Measurements from ENCODE around the gene DAP. TPM values are rescaled to one million over a fixed set of nuclear protein-coding genes. Genes with fewer than 3 reads are reported as not detected.

DAP gene
- total and polyA plus RNA-seq, 4 donors = 49.9 to 131 (median 70.3) TPM

GRCh38 chr5:10726913-10727517, 34.0 kb downstream of the DAP start:
- DNase-seq (peak in 1 of 3 donors; percentile 9), ATAC-seq (ENCODE audit: insufficient read depth, low FRiP score) (no peak)
- 63 to 65% methylated on average over 8 of the region's 8 CpGs for WGBS, 2 donors
- peak overlapping the region in 1 of 2 donors; percentile 34 for H3K27ac ChIP-seq (ENCODE audit: low read depth in 1 of 2, low read length in 1 of 2)
- no peak overlapping the region for H3K4me3 ChIP-seq
- H3K36me3 ChIP-seq (ENCODE audit: control insufficient read depth in 4 of 4, insufficient read depth in 4 of 4, low read length in 4 of 4) = peaks cover 0 to 8% (median 5%) of the 10 kb centered on the region in 4 donors
- no peaks in the 10 kb centered on the region for H3K9me3 ChIP-seq (ENCODE audit: control insufficient read depth in 4 of 4, insufficient read depth in 3 of 4, low read length in 3 of 4)
- H3K9ac ChIP-seq (ENCODE audit: insufficient read depth in 1 of 2, low read length in 2 of 2) = peak overlapping the region in 1 of 2 donors; percentile 7
- TF ChIP-seq CTCF (IDR thresholded peaks at IDR 0.05; ENCODE audit: control extremely low read depth, extremely low read depth) = no peak
- no peaks in the 10 kb centered on the region for H3K27me3 ChIP-seq (ENCODE audit: control insufficient read depth in 3 of 3, insufficient read depth in 3 of 3, low read length in 2 of 3)
- peaks cover 0 to 25% (median 0%) of the 10 kb centered on the region in 5 donors for H3K4me1 ChIP-seq (ENCODE audit: control insufficient read depth in 5 of 5, insufficient read depth in 5 of 5, low read length in 5 of 5)

DNA sequence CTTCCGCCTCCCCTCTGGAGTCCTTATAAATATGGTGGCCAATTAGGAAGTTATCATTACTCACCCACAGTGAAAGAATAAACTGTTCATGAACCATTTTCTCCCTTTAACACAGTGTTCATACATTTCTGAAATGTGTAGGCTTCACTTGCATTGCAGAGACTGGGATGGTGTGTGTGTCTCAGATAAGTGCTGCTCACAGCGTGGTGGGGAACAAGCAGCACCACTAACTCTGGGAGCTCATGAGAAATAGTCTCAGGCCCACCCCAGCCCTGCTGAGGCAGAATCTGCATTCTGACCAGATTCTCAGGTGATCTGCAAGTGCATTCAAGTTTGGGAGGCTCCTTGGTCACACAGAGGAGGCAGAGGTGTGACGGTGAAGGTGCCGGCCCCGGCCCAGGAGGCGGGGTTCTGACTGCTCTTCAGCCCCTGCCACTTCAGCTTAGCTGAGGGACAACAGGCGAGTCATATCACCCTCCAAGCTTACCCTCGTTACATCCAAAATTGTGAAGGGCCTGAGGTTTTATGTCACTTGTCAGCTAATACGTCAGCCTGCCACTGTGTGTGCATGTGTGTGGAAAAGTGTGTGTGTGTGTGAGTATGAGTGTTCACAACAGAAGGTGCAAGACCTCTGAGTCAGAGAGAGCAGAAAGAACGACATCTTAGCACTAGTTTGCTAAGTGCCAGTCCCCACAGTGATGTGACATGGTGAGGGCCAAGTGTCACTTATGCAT, 34.7 kb downstream of the DAP start:
- Histone ChIP-seq H3K36me3 (ENCODE audit: control insufficient read depth in 4 of 4, insufficient read depth in 4 of 4, low read length in 4 of 4) (peaks cover 0 to 10% (median 2%) of the 10 kb centered on the region in 4 donors), H3K27me3 (ENCODE audit: control insufficient read depth in 3 of 3, insufficient read depth in 3 of 3, low read length in 2 of 3) (no peaks in the 10 kb centered on the region), H3K4me3 (no peak overlapping the region), H3K9me3 (ENCODE audit: control insufficient read depth in 4 of 4, insufficient read depth in 3 of 4, low read length in 3 of 4) (no peaks in the 10 kb centered on the region), H3K27ac (ENCODE audit: low read depth in 1 of 2, low read length in 1 of 2) (peak overlapping the region in 1 of 2 donors; percentile 34), H3K9ac (ENCODE audit: insufficient read depth in 1 of 2, low read length in 2 of 2) (peak overlapping the region in 1 of 2 donors; percentile 7), H3K4me1 (ENCODE audit: control insufficient read depth in 5 of 5, insufficient read depth in 5 of 5, low read length in 5 of 5) (peaks cover 0 to 21% (median 0%) of the 10 kb centered on the region in 5 donors)
- TF ChIP-seq CTCF (IDR thresholded peaks at IDR 0.05; ENCODE audit: control extremely low read depth, extremely low read depth) = no peak
- WGBS, 2 donors = 81 to 83% methylated on average over 10 of the region's 10 CpGs
- ATAC-seq (ENCODE audit: insufficient read depth, low FRiP score) = no peak
- DNase-seq = peak; percentile 22 to 55 (median 45)

GRCh38 chr5:10725636-10726035, 35.4 kb downstream of the DAP start:
- 92 to 93% methylated on average over 1 of the region's 1 CpG for WGBS, 2 donors
- peak overlapping the region in 1 of 2 donors; percentile 65 for H3K27ac ChIP-seq (ENCODE audit: low read depth in 1 of 2, low read length in 1 of 2)
- no peaks in the 10 kb centered on the region for H3K27me3 ChIP-seq (ENCODE audit: control insufficient read depth in 3 of 3, insufficient read depth in 3 of 3, low read length in 2 of 3)
- TF ChIP-seq CTCF (IDR thresholded peaks at IDR 0.05; ENCODE audit: control extremely low read depth, extremely low read depth) = no peak
- H3K9me3 ChIP-seq (ENCODE audit: control insufficient read depth in 4 of 4, insufficient read depth in 3 of 4, low read length in 3 of 4) = no peaks in the 10 kb centered on the region
- H3K4me3 ChIP-seq = no peak overlapping the region
- peaks cover 0 to 21% (median 0%) of the 10 kb centered on the region in 5 donors for H3K4me1 ChIP-seq (ENCODE audit: control insufficient read depth in 5 of 5, insufficient read depth in 5 of 5, low read length in 5 of 5)
- no peak for DNase-seq
- no peak for ATAC-seq (ENCODE audit: insufficient read depth, low FRiP score)
- H3K9ac ChIP-seq (ENCODE audit: insufficient read depth in 1 of 2, low read length in 2 of 2) = no peak overlapping the region
- peaks cover 0 to 10% (median 6%) of the 10 kb centered on the region in 4 donors for H3K36me3 ChIP-seq (ENCODE audit: control insufficient read depth in 4 of 4, insufficient read depth in 4 of 4, low read length in 4 of 4)
